ENCODE data around the gene KCNQ5.

DNA sequence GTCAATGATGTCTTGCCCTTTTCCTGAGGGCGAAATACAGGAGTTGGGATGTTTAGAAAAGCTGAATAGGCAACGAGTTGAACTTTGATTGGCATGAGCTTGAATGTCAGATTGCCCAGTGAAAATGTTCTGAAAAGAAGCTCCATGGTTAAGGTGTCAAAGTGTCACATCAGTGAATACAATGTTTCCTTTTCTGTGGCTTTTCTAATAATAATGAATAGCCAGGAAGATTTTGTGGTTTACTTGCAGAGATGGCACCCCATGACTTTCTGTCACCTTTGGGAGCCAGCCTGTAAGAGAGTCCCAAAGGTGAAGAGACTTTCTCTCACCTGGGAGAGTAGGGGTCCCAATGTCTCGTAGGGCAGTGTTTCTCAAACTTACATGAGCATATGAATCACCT lies 119.2 kb downstream of the KCNQ5 start:
- TF ChIP-seq, protein P1, sequence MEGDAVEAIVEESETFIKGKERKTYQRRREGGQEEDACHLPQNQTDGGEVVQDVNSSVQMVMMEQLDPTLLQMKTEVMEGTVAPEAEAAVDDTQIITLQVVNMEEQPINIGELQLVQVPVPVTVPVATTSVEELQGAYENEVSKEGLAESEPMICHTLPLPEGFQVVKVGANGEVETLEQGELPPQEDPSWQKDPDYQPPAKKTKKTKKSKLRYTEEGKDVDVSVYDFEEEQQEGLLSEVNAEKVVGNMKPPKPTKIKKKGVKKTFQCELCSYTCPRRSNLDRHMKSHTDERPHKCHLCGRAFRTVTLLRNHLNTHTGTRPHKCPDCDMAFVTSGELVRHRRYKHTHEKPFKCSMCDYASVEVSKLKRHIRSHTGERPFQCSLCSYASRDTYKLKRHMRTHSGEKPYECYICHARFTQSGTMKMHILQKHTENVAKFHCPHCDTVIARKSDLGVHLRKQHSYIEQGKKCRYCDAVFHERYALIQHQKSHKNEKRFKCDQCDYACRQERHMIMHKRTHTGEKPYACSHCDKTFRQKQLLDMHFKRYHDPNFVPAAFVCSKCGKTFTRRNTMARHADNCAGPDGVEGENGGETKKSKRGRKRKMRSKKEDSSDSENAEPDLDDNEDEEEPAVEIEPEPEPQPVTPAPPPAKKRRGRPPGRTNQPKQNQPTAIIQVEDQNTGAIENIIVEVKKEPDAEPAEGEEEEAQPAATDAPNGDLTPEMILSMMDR (IDR thresholded peaks at IDR 0.05; ENCODE audit: low read depth, low read length), result no peak
- TF ChIP-seq EZH2phosphoT487 (IDR thresholded peaks at IDR 0.05; ENCODE audit: low read depth), result no peak
